ENCODE results near the gene LPP. TPM values are rescaled to one million over a fixed set of nuclear protein-coding genes. Genes with fewer than 3 reads are reported as not detected.

LPP gene
- total and polyA plus RNA-seq, 4 donors, result 7.2 to 50.3 (median 26.4) TPM

- H3K9me3 ChIP-seq (ENCODE audit: control insufficient read depth, insufficient read depth, low read length), result no peaks in the 10 kb centered on the region
- no peak overlapping the region for H3K27ac ChIP-seq (ENCODE audit: low read depth, low read length)
- H3K36me3 ChIP-seq (ENCODE audit: control insufficient read depth, insufficient read depth, low read length), result no peaks in the 10 kb centered on the region
- peaks cover 7% of the 10 kb centered on the region for H3K4me1 ChIP-seq (ENCODE audit: control insufficient read depth, insufficient read depth, low read length)
- no peaks in the 10 kb centered on the region for H3K27me3 ChIP-seq (ENCODE audit: control insufficient read depth, insufficient read depth, low read length)
- no peak overlapping the region for H3K4me3 ChIP-seq (ENCODE audit: low read depth, low read length)
- no peak for DNase-seq (ENCODE audit: low read depth in 4 of 6, low spot score in 6 of 6)
- WGBS (ENCODE audit: insufficient coverage), result 89% methylated on average over 9 of the region's 11 CpGs
Measured at GRCh38 chr3:188220988-188221818, 67.2 kb downstream of the LPP start.

- no peak overlapping the region for H3K27ac ChIP-seq (ENCODE audit: low read depth, low read length)
- 100% methylated on average over 1 of the region's 3 CpGs for WGBS (ENCODE audit: insufficient coverage)
Measured at GRCh38 chr3:188223936-188224335, 70.0 kb downstream of the LPP start.

GRCh38 chr3:188227442-188227841 is 73.5 kb downstream of the LPP start:
- Histone ChIP-seq H3K36me3 (ENCODE audit: control insufficient read depth, insufficient read depth, low read length) (no peaks in the 10 kb centered on the region), H3K27ac (ENCODE audit: low read depth, low read length) (no peak overlapping the region), H3K4me1 (ENCODE audit: control insufficient read depth, insufficient read depth, low read length) (no peaks in the 10 kb centered on the region), H3K4me3 (ENCODE audit: low read depth, low read length) (no peak overlapping the region), H3K9me3 (ENCODE audit: control insufficient read depth, insufficient read depth, low read length) (no peaks in the 10 kb centered on the region), H3K27me3 (ENCODE audit: control insufficient read depth, insufficient read depth, low read length) (no peaks in the 10 kb centered on the region)
- no peak for DNase-seq (ENCODE audit: low read depth in 4 of 6, low spot score in 6 of 6)
- 100% methylated on average over 2 of the region's 3 CpGs for WGBS (ENCODE audit: insufficient coverage)

More at GRCh38 chr3:188223936-188224335, 70.0 kb downstream of the LPP start:
- Histone ChIP-seq H3K36me3 (ENCODE audit: control insufficient read depth, insufficient read depth, low read length) (no peaks in the 10 kb centered on the region), H3K9me3 (ENCODE audit: control insufficient read depth, insufficient read depth, low read length) (no peaks in the 10 kb centered on the region), H3K4me1 (ENCODE audit: control insufficient read depth, insufficient read depth, low read length) (no peaks in the 10 kb centered on the region), H3K27me3 (ENCODE audit: control insufficient read depth, insufficient read depth, low read length) (no peaks in the 10 kb centered on the region), H3K4me3 (ENCODE audit: low read depth, low read length) (no peak overlapping the region)
- DNase-seq (ENCODE audit: low read depth in 4 of 6, low spot score in 6 of 6), result no peak

- H3K9me3 ChIP-seq (ENCODE audit: control insufficient read depth, insufficient read depth, low read length), result no peaks in the 10 kb centered on the region
- H3K4me1 ChIP-seq (ENCODE audit: control insufficient read depth, insufficient read depth, low read length), result no peaks in the 10 kb centered on the region
- no peak overlapping the region for H3K27ac ChIP-seq (ENCODE audit: low read depth, low read length)
- no peak overlapping the region for H3K4me3 ChIP-seq (ENCODE audit: low read depth, low read length)
- no peaks in the 10 kb centered on the region for H3K27me3 ChIP-seq (ENCODE audit: control insufficient read depth, insufficient read depth, low read length)
- peak in 1 of 6 donors; percentile 57 for DNase-seq (ENCODE audit: low read depth in 4 of 6, low spot score in 6 of 6)
- H3K36me3 ChIP-seq (ENCODE audit: control insufficient read depth, insufficient read depth, low read length), result no peaks in the 10 kb centered on the region
- WGBS (ENCODE audit: insufficient coverage), result 95% methylated on average over 4 of the region's 7 CpGs
Measured at GRCh38 chr3:188229177-188229576, 75.2 kb downstream of the LPP start.

GRCh38 chr3:188229726-188230125 is 75.8 kb downstream of the LPP start:
- no peaks in the 10 kb centered on the region for H3K4me1 ChIP-seq (ENCODE audit: control insufficient read depth, insufficient read depth, low read length)
- no peak overlapping the region for H3K27ac ChIP-seq (ENCODE audit: low read depth, low read length)
- no peak overlapping the region for H3K4me3 ChIP-seq (ENCODE audit: low read depth, low read length)
- 100% methylated on average over 1 of the region's 2 CpGs for WGBS (ENCODE audit: insufficient coverage)
- H3K9me3 ChIP-seq (ENCODE audit: control insufficient read depth, insufficient read depth, low read length), result no peaks in the 10 kb centered on the region
- no peaks in the 10 kb centered on the region for H3K27me3 ChIP-seq (ENCODE audit: control insufficient read depth, insufficient read depth, low read length)
- no peak for DNase-seq (ENCODE audit: low read depth in 4 of 6, low spot score in 6 of 6)
- H3K36me3 ChIP-seq (ENCODE audit: control insufficient read depth, insufficient read depth, low read length), result no peaks in the 10 kb centered on the region

- DNase-seq (ENCODE audit: low read depth in 4 of 6, low spot score in 6 of 6), result no peak
- Histone ChIP-seq H3K27ac (ENCODE audit: low read depth, low read length) (no peak overlapping the region), H3K9me3 (ENCODE audit: control insufficient read depth, insufficient read depth, low read length) (no peaks in the 10 kb centered on the region), H3K27me3 (ENCODE audit: control insufficient read depth, insufficient read depth, low read length) (no peaks in the 10 kb centered on the region), H3K36me3 (ENCODE audit: control insufficient read depth, insufficient read depth, low read length) (no peaks in the 10 kb centered on the region), H3K4me1 (ENCODE audit: control insufficient read depth, insufficient read depth, low read length) (no peaks in the 10 kb centered on the region), H3K4me3 (ENCODE audit: low read depth, low read length) (no peak overlapping the region)
- WGBS (ENCODE audit: insufficient coverage), result 100% methylated on average over 2 of the region's 5 CpGs
Measured at GRCh38 chr3:188230962-188231361, 77.0 kb downstream of the LPP start.

- Histone ChIP-seq H3K4me3 (ENCODE audit: low read depth, low read length) (no peak overlapping the region), H3K4me1 (ENCODE audit: control insufficient read depth, insufficient read depth, low read length) (no peaks in the 10 kb centered on the region), H3K27ac (ENCODE audit: low read depth, low read length) (no peak overlapping the region), H3K9me3 (ENCODE audit: control insufficient read depth, insufficient read depth, low read length) (no peaks in the 10 kb centered on the region), H3K36me3 (ENCODE audit: control insufficient read depth, insufficient read depth, low read length) (no peaks in the 10 kb centered on the region), H3K27me3 (ENCODE audit: control insufficient read depth, insufficient read depth, low read length) (no peaks in the 10 kb centered on the region)
- WGBS (ENCODE audit: insufficient coverage), result 100% methylated on average over 4 of the region's 8 CpGs
- DNase-seq (ENCODE audit: low read depth in 4 of 6, low spot score in 6 of 6), result no peak
Measured at GRCh38 chr3:188231456-188231855, 77.5 kb downstream of the LPP start.

- H3K27ac ChIP-seq (ENCODE audit: low read depth, low read length), result no peak overlapping the region
- DNase-seq (ENCODE audit: low read depth in 4 of 6, low spot score in 6 of 6), result no peak
- no peaks in the 10 kb centered on the region for H3K36me3 ChIP-seq (ENCODE audit: control insufficient read depth, insufficient read depth, low read length)
- 88% methylated on average over 1 of the region's 2 CpGs for WGBS (ENCODE audit: insufficient coverage)
- H3K4me1 ChIP-seq (ENCODE audit: control insufficient read depth, insufficient read depth, low read length), result no peaks in the 10 kb centered on the region
- no peaks in the 10 kb centered on the region for H3K27me3 ChIP-seq (ENCODE audit: control insufficient read depth, insufficient read depth, low read length)
- H3K4me3 ChIP-seq (ENCODE audit: low read depth, low read length), result no peak overlapping the region
- no peaks in the 10 kb centered on the region for H3K9me3 ChIP-seq (ENCODE audit: control insufficient read depth, insufficient read depth, low read length)
Measured at GRCh38 chr3:188232656-188233055, 78.7 kb downstream of the LPP start.

- no peaks in the 10 kb centered on the region for H3K4me1 ChIP-seq (ENCODE audit: control insufficient read depth, insufficient read depth, low read length)
- DNase-seq (ENCODE audit: low read depth in 4 of 6, low spot score in 6 of 6), result no peak
- no peak overlapping the region for H3K27ac ChIP-seq (ENCODE audit: low read depth, low read length)
- H3K9me3 ChIP-seq (ENCODE audit: control insufficient read depth, insufficient read depth, low read length), result no peaks in the 10 kb centered on the region
- no peak overlapping the region for H3K4me3 ChIP-seq (ENCODE audit: low read depth, low read length)
- no CpG with 5 or more reads among the region's 1 CpG for WGBS (ENCODE audit: insufficient coverage)
- H3K27me3 ChIP-seq (ENCODE audit: control insufficient read depth, insufficient read depth, low read length), result no peaks in the 10 kb centered on the region
- no peaks in the 10 kb centered on the region for H3K36me3 ChIP-seq (ENCODE audit: control insufficient read depth, insufficient read depth, low read length)
Measured at GRCh38 chr3:188233320-188233719, 79.4 kb downstream of the LPP start.

- 90% methylated on average over 3 of the region's 3 CpGs for WGBS (ENCODE audit: insufficient coverage)
- DNase-seq (ENCODE audit: low read depth in 4 of 6, low spot score in 6 of 6), result no peak
- Histone ChIP-seq H3K9me3 (ENCODE audit: control insufficient read depth, insufficient read depth, low read length) (no peaks in the 10 kb centered on the region), H3K27ac (ENCODE audit: low read depth, low read length) (no peak overlapping the region), H3K4me1 (ENCODE audit: control insufficient read depth, insufficient read depth, low read length) (no peaks in the 10 kb centered on the region), H3K27me3 (ENCODE audit: control insufficient read depth, insufficient read depth, low read length) (no peaks in the 10 kb centered on the region), H3K4me3 (ENCODE audit: low read depth, low read length) (no peak overlapping the region), H3K36me3 (ENCODE audit: control insufficient read depth, insufficient read depth, low read length) (no peaks in the 10 kb centered on the region)
Measured at GRCh38 chr3:188234132-188234531, 80.2 kb downstream of the LPP start.
